HG02759 (cell line): ENCODE data around the gene MPO.

Experiments
- ATAC-seq: cut with Tn5 transposase; IDR thresholded peaks from one replicate; pipeline ENCODE4 v1.9.1; 2021; ENCODE audit warnings: mild to moderate bottlenecking, moderate library complexity; ENCODE audit not compliant: unreplicated experiment

MPO gene

DNA sequence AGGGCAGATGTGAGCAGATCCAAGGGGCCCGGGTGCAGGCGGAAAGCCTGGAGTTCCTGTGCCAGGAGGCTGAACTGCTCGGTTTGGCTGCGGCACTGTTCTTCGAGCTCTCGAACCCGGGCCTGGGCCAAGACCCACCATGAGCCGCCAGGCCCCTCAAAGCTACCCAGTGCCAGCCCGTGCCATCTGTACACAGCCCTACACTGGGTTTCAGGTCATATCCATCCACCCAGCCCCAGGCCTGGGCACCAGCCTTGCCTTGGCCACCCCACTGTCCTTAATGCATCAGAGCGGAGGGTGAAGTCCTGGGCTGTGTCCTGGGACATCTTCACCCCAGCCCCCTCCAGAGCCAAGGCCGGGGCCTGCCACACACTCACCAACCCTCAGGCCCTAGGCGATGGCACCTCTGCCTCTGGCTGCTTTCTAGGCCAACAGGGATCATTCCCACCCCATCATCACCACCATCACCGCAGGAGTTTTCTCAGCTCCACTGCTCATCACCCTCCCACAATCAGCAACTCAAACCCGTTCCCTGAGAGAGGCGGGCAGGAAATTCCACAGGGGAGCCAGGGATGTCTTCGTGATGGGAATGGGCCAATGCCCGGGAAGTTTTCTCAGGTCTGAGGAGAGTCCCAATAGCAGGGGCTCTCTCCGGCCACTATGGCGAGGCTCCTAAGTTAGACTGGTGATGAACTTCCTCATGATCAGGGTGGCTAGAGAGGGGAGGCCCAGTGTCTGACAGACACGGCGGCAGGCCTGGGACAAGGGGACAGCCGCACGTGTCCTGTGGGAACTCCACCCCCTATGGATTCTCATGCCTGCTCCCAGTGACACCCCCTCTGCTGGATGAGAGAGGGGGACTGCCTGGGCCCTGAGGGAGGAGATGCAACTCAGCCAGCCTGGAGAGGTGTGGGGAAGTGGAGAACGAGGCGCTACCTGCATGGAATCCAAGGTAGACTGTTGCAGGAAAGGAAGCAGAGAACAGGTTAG lies 38.7 kb upstream of the MPO start:
- ATAC-seq: no peak

DNA sequence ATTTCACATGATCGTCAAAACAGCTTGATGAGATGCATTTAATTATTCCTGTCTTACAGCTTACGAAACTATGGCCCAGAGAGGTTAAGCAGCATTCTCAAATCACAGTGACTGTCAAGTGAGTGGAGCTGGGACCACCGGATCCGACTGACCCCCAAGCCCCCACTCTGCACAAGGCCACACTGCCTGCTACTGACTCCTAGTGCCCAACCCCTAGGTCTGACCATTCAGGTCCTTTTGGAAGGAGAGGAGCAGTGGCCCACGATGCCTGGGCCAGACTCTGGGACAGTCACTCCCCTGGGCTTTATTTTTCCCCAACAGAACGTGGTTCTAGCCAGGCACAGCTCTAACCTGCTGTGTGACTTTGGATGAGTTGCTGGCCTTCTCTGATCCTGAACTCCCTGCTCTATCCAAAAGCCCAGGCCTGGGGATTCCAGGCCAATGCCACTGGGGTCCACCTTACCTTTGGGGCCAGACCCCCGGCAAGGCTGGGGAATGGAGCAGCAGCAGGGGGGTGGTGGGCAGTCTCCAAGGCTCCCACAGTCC lies 38.0 kb upstream of the MPO start:
- ATAC-seq: no peak

DNA sequence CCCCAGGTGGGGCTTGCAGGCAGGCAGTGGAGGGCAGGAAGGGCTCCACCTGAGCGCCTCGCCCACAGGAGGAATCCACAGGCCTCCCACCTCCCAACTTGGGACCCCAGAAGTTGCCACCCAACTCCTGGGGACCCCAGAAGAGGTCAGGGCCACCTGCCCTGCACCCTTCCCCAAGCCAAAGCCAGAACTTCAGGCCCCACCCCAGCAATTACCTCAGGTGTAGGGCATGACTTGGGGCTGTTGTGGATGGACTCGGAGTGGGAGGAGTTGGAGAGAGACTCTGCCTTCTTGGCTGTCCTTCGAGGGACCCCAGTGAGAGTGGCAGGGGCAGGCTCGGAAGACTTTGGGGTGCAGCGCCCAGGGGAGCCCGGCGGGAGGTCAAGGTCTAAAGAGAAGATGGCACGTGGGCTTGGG lies 37.3 kb upstream of the MPO start:
- no peak for ATAC-seq

DNA sequence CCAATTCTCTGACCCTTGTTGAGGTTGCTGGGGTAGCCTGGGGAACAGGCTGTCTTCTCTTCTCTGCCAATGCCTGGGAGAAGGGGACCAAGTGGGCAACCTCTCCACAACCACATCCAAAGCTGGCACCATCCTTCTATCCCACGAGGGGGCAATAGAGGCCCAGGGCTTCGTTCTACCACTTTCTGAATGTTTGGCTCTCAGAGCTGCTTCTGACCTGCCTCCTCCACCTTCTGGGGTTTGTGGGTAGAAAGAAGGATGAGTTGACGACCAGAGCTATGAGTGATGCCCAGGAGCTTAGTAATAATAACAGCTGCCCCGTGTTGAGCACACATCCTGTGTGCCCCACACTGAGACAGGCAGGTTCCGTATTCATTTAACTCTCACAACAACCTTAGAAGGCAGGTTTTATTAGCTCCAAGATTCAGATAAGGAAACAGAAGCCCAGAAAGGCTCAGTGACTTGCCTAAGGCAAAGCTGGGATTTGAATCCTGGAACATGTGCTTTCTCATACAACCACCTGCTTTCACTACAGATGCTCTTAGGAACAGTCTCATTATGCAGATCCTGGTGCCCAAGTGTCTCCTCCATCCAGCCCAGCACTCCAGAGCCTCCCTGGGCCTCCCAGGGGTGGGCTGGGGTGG lies 36.8 kb upstream of the MPO start:
- ATAC-seq: peak; percentile 74

DNA sequence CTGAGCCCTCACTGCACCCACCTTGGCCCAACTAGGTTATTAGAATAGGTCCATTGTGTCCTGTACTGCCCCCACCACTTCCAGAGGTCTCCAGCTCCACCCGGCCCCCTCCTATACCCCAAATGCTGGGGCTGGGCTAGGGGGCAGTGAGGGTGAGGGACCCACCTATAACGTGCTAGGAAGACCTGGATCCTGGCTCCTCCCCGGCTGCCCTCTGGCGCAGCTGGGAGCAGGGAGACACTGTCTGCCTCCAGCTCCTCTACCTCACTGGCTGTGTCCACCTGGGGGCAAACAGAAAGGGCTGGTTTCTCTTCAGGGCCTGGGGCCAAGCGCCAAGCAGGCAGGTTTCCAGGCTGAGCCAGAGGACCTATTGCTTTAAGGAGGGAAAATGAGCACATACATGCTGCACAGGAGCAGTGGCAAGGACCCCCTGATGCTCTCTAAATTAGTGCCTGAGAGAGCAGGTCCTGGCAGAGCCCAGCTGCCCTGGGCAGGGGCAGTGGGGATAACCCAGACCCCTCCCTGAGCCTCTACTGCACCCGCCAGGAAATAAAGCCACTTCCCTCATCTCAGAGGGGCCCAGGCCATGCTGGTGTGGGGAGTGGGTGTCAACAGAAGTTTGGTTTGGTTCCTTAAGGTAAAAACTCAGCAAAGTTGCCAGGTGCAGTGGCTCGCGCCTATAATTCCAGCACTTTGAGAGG lies 35.7 kb upstream of the MPO start:
- ATAC-seq: no peak

DNA sequence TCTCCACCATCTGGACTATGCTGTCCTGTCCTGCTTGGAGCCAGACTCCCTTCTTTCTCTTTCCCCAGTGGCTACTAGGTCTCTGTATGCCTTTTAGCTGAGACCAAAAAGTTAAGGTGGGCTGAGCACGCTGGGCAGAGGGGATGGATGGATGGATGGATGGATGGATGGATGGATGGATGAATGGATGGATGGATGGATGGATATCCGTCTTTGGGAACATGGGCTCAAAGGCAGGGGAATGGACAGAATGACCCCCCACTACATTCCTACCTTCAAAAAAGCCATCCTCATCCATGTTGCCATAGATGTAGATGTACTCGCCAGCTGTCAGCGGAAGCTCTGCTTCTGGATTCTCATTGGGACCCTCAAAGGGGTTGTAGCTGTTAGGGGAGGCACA lies 35.0 kb upstream of the MPO start:
- ATAC-seq: no peak

DNA sequence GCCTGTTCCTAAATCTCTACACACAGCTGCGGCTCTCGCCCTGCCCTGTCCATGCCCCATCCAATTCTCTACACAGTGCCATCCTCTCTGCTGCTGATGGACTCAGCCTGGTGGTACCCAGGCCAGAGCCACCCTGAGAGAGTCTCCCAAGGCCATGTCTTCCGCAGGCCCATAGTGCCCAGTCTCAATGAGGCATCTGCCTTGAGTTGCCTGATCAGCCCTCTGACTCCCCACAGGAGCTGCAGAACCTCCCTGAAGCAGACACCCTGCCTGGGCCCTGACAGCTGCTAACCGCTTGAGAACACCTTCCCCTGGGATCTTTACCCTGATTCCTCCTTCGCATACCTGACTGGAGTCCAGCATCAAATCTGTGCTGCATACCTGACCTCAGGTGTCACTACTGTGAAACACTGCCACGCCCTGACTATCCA lies 34.6 kb upstream of the MPO start:
- no peak for ATAC-seq

DNA sequence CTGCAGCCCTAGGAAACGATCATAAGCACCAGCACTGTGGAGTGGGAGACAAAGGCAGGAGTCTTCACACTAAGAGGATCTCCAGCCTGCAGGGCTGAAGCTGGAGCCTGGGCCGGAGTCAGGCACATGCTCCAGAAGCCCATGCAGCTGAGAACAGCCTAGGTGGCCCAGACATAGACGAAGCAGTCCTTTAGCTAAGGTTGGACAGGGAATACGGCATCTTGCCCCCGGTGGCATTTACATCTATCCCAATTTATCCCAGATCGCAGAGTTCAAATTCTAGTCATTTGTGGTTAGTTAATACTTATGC lies 33.9 kb upstream of the MPO start:
- no peak for ATAC-seq

DNA sequence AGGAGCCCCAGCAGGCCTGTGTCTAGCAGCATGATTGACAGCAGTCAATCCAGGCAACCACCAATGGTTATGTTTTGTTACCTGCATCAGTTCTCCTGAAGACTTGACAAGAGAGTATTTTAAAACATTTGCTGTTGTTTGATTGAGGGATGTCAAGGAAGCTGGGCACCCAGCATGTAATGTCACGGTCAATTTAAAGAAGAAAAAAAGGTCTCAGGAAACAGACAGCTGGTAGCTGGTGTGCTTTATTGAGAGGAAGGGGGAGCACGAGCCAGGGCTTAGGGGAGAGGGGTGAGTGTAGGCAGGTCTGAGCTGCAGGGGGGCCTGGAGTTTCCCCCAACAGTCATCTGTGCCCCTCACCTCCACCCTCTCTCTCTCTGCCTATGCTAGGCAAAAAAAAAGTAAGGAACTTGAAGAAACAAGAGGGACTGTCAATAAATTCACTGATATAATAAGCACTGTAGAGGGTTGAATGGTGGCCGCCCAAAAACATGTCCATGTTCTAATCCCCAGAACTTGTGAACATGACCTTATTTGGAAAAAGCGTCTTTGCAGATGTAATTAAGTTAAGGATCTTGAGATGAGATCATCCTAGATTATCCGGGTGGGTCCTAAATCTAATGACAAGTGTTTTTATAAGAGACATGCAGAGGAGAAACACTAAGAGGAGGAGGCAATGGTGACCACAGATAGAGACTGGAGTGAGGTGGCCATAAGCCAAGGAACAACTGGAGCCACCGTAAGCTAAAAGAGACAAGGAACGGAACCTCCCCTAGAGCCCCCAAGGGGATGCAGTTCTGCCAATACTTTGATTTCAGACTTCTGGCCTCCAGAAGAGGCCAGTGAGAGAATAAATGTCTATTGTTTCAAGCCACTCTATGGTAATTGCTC lies 33.3 kb upstream of the MPO start:
- ATAC-seq: no peak

DNA sequence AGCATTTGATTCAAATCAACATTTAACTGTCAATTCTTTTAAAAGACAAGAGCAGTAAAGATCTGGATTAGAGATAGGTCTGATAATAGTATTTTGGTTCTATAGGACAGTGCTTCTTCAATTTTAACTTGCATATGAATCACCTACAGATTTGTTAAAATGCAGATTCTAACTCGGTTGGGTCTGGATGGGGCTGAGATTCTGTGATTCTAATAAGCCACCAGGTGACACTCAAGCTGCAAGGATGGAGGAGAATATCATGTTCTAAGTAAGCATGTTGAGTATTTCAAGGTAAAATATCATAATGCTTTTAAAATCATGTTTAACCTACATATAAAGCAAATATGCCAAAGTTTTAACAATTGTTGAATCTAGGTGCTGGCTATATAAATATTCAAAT lies 32.1 kb upstream of the MPO start:
- ATAC-seq: no peak

DNA sequence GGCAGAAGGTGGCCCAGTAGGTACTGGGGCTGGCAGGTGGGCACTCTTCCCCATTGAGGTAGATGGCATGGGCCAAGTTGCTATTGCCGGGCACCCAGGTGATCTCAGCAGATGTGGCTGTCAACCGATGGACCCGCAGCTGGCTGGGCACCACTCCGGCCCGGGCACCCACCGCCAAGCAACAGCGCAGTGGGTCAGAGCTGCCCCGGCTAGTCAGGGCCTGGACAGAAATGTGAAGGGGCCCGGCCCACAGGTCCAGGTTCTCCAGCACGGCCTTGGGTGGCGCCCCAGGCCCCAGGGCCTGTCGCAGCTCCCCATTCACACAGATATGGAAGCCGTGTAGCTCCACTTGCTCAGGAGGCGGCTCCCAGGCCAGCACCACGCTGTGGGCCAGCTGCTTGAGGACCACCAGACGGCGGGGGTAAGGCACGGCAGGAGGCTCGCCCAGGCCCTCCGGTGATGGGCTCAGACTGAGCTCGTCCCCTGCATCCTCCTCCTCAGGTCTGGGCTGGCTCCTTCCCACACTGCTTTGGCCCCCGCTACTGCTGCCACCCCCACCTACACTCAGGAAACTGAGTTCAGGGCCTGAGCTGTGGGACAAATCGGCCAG lies 31.4 kb upstream of the MPO start:
- ATAC-seq: no peak

DNA sequence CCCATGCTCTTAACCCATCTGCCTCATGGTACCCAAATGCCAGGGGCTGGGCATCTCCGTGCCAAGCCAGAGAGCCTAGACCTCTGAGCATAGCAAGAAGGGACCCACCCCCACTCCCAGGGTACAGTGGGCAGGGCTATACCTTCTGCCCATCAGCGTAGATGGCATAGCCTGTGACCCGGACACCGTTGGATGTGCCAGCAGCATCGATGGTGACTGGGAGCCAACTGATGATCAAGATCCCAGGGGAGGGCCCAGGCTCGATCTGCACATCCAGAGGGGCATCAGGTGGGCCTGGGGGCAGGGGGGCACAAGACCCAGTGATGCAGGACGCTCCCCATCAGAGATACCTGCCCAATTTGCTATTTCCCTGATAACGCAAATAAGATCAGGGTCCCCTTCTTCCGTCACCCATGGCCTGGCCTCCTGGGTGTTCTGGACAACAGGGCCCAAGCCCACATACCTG lies 30.7 kb upstream of the MPO start:
- ATAC-seq: no peak

DNA sequence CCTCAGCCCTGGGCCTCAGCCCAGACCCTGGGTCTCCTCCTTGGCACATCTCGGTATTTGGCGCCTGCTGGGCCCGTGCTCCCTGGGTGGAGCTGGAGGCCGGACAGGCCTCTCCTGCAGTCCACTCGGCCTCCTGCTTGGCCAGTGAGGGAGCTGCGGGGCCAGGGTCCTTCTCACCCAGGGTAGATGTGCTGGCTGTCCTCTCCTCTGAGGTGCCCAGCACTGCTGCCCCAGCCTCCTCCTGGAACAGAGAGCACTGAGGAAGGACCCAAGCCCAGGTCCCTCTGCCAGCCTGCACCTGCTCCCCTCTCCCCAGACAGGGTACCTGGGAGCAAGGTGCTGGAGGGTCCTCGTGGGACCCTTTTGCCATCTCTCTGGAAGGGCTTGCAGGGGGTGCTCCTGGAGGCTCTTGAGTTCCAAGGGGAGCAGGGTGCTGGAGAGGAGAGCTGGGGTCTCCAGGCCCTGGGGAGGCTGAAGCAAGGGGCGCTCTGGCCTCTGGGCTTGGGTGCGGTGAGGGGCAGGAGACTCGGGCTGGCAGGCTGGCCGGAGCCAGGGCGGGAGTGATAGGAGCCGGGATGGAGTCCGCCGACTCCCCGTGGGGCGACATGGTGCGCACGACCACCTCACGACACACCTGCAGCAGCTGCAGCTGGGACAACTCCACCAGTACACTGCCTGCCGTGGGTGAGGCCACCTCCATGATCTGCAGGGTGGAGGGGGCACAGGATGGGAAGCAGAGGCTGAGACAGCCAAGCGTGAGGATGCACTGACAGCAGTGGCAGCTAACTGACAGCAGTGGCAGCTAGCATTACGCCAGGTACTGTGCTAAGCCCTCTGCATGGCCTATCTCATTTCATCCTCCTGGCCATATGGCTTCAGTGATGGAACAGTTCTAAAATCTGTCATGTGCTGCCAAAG lies 30.0 kb upstream of the MPO start:
- no peak for ATAC-seq

DNA sequence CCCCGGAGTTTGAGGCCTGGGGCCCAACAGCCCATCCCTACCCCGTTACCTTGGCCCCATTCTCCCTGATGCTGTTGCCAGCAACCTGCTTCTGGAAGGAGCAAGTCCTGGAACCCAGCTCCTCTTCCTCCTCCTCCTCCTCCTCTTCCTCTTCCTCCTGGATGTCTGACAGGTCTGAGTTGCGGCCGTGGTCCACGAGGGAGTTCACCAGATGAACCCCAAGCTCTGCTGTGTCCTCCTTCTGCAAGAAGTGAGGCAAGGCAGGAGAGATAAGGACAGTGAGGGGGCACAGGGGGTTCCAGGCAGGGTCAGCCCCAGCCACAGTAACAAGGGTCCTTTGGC lies 29.2 kb upstream of the MPO start:
- ATAC-seq: no peak

DNA sequence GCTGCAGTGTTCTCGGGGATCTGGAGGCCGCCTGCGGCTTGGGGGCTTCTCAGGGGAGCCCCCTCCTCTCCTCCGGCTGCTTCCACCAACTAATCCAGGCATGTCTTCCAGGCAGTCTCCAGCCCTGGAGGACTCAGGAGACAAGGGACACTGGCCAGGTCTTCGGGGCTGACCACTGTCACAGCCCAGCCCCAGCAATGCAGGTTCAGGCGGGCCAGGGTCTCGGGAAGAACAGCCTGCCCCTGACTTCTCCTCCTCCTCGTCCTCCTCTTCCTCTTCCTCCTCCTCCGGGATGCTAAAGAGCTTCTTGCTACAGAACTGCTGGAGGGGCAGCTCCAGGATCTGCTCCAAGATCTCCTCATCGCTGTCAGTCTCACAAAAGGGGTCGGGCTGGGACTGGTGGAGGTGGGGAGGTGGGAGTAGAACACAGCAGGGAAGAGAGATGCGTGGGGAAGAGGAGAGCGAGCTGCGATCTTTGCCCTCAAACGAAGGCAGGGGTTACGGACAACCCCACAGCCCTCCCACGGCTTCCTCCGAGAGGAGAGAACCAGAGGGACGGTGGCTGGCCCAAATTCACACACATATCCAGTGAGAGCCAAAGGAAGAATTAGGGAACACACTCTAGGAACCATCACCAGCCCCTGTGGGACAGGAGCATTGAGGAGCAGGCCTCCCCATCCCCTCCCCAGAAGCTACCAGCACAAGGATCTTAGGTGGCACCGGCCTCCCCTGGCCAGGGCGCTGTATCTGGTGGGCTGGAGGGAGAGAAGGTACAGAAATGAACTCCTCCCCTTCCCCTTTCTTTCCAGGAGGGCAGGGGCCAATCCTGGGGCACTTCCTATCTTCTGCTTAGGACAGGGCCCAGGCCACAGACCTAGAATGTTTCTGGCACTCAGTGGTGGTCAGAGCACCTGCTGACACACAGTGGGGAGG lies 28.5 kb upstream of the MPO start:
- ATAC-seq: no peak

DNA sequence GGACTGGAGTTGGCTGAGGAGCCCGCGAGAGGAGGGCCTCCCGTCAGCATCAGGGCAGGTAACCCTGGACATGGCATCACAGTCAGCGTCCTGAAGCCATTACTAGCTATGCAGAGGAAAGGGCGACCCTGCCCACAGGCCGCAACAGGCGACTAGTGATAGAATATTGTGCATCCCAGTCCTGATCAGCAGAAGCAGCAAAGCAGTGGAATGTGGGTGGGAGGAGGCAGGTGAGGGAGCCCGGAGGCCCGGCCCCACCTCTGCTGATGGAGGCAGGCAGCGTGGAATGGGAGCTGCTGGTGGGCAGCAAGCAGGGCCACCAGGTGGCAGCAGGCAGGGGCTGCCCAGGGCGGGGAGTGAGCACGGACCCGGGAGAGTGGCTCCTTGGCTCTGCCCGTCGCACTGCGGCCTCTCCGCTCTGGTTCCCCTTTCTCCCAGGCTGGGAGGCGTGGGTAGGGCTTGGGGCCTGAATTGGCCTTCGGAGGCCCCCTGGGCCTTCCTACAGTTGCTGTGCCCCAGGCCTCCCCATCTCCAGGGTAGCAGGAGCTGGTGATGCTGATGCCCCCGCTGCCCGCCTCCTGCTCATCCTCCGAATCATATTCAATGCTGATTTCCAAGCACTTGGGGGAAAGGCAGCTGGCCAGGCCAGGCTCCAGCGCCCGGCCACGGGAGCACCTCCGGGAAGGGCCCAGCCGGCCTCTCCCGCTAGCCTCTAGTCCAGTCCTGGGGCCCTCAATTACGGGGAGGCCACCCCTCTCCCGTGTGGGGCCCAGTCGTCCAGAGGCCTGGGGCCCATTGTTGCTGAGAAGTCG lies 27.6 kb upstream of the MPO start:
- ATAC-seq: no peak
